Prostate gland (tissue), 2 donors: Measurements from ENCODE around the gene FBXL16.

ENCODE experiments used
- CTCF ChIP-seq, 4 experiments: fragments of 200-600 bp in 2 of 4; fragments of 450-650 bp in 2 of 4; sonication (generic) in 2 of 4; IDR thresholded peaks; 1 replicate in 3 of 4; 2 replicates in 1 of 4; pipeline ENCODE4 v1.5.1; 2016 to 2019; ENCODE audit warnings: antibody characterized with exemption in 4 of 4, mild to moderate bottlenecking in 2 of 4, moderate library complexity in 2 of 4
- POLR2A ChIP-seq: fragments of 450-650 bp; IDR thresholded peaks from one replicate; pipeline ENCODE4 v1.6.1; 2016; ENCODE audit warnings: antibody characterized with exemption, mild to moderate bottlenecking
- POLR2AphosphoS5 ChIP-seq: sonication (generic); formaldehyde crosslinking; IDR thresholded peaks from one replicate; pipeline ENCODE4 v1.6.1; 2017; ENCODE audit warnings: antibody characterized with exemption

- TF ChIP-seq POLR2AphosphoS5 (no peak), CTCF (IDR thresholded peaks at IDR 0.05) (no peak), POLR2A (no peak)
These were observed 23.7 kb downstream of the FBXL16 start for GRCh38 chr16:681746-682427.
